ENCODE measurements around the gene COX14.

COX14 gene

GRCh38 chr12:50089730-50090129, 22.3 kb upstream of the COX14 start:
- Histone ChIP-seq H3K9ac (ENCODE audit: low read depth, low read length, poor library complexity, severe bottlenecking) (no peak overlapping the region), H3K4me2 (ENCODE audit: low read depth, low read length, poor library complexity, severe bottlenecking) (no peak overlapping the region), H3F3A (ENCODE audit: low read depth) (peaks cover 19% of the 10 kb centered on the region), H2AFZ (ENCODE audit: low read length) (no peak overlapping the region), H3K4me1 (ENCODE audit: insufficient read depth, low read length, poor library complexity, severe bottlenecking) (peaks cover 24% of the 10 kb centered on the region), H3K79me2 (ENCODE audit: insufficient read depth, low read length) (peaks cover 21% of the 10 kb centered on the region), H3K4me3 (ENCODE audit: low read length, poor library complexity, severe bottlenecking) (no peak overlapping the region), H4K20me1 (ENCODE audit: insufficient read depth, low read length, poor library complexity, severe bottlenecking) (peaks cover 23% of the 10 kb centered on the region), H3K9me2 (replicated peaks; ENCODE audit: low read depth, low read length) (no peaks in the 10 kb centered on the region), H3K27me3 (ENCODE audit: insufficient read depth, low read length, poor library complexity, severe bottlenecking) (no peaks in the 10 kb centered on the region), H3K9me3 (ENCODE audit: insufficient read depth, low read depth, low read length) (no peaks in the 10 kb centered on the region), H3K36me3 (ENCODE audit: insufficient read depth, low read length) (peaks cover 48% of the 10 kb centered on the region)
- TF ChIP-seq EZH2phosphoT487 (IDR thresholded peaks at IDR 0.05; ENCODE audit: borderline replicate concordance) (no peak), CTCF (conservative IDR thresholded peaks at IDR 0.05; ENCODE audit: low read length) (no peak)

- Histone ChIP-seq H2AFZ (ENCODE audit: low read length) (no peak overlapping the region), H3K4me2 (ENCODE audit: low read depth, low read length, poor library complexity, severe bottlenecking) (no peak overlapping the region), H3F3A (ENCODE audit: low read depth) (peaks cover 19% of the 10 kb centered on the region), H4K20me1 (ENCODE audit: insufficient read depth, low read length, poor library complexity, severe bottlenecking) (peaks cover 23% of the 10 kb centered on the region), H3K9me2 (replicated peaks; ENCODE audit: low read depth, low read length) (no peaks in the 10 kb centered on the region), H3K4me1 (ENCODE audit: insufficient read depth, low read length, poor library complexity, severe bottlenecking) (peaks cover 24% of the 10 kb centered on the region), H3K79me2 (ENCODE audit: insufficient read depth, low read length) (peaks cover 20% of the 10 kb centered on the region), H3K4me3 (ENCODE audit: low read length, poor library complexity, severe bottlenecking) (no peak overlapping the region), H3K36me3 (ENCODE audit: insufficient read depth, low read length) (peaks cover 54% of the 10 kb centered on the region), H3K9me3 (ENCODE audit: insufficient read depth, low read depth, low read length) (no peaks in the 10 kb centered on the region), H3K27me3 (ENCODE audit: insufficient read depth, low read length, poor library complexity, severe bottlenecking) (no peaks in the 10 kb centered on the region), H3K9ac (ENCODE audit: low read depth, low read length, poor library complexity, severe bottlenecking) (no peak overlapping the region)
- TF ChIP-seq CTCF (conservative IDR thresholded peaks at IDR 0.05; ENCODE audit: low read length) = no peak
- TF ChIP-seq EZH2phosphoT487 (IDR thresholded peaks at IDR 0.05; ENCODE audit: borderline replicate concordance) = no peak
Observed at GRCh38 chr12:50090391-50090790, 21.6 kb upstream of the COX14 start.

- H3K4me3 ChIP-seq (ENCODE audit: low read length, poor library complexity, severe bottlenecking) = no peak overlapping the region
- H3K79me2 ChIP-seq (ENCODE audit: insufficient read depth, low read length) = no peaks in the 10 kb centered on the region
- H3K4me1 ChIP-seq (ENCODE audit: insufficient read depth, low read length, poor library complexity, severe bottlenecking) = no peaks in the 10 kb centered on the region
- H3K9ac ChIP-seq (ENCODE audit: low read depth, low read length, poor library complexity, severe bottlenecking) = no peak overlapping the region
- H4K20me1 ChIP-seq (ENCODE audit: insufficient read depth, low read length, poor library complexity, severe bottlenecking) = no peaks in the 10 kb centered on the region
- H3K9me2 ChIP-seq (replicated peaks; ENCODE audit: low read depth, low read length) = no peaks in the 10 kb centered on the region
- no peak overlapping the region for H2AFZ ChIP-seq (ENCODE audit: low read length)
- no peaks in the 10 kb centered on the region for H3K27me3 ChIP-seq (ENCODE audit: insufficient read depth, low read length, poor library complexity, severe bottlenecking)
- no peak overlapping the region for H3K4me2 ChIP-seq (ENCODE audit: low read depth, low read length, poor library complexity, severe bottlenecking)
- H3K9me3 ChIP-seq (ENCODE audit: insufficient read depth, low read depth, low read length) = no peaks in the 10 kb centered on the region
- no peak for TF ChIP-seq CTCF (conservative IDR thresholded peaks at IDR 0.05; ENCODE audit: low read length)
- TF ChIP-seq EZH2phosphoT487 (IDR thresholded peaks at IDR 0.05; ENCODE audit: borderline replicate concordance) = no peak
- H3F3A ChIP-seq (ENCODE audit: low read depth) = no peaks in the 10 kb centered on the region
- H3K36me3 ChIP-seq (ENCODE audit: insufficient read depth, low read length) = peaks cover 70% of the 10 kb centered on the region; the same call in 1 of the 2 replicates
Observed at GRCh38 chr12:50097952-50098351, 14.1 kb upstream of the COX14 start.
